Activated B cell treated with CpG ODN at 0.5 μM for 24 hours (primary cell): ENCODE results near the gene SELPLG. TPM values are rescaled to one million over a fixed set of nuclear protein-coding genes. Genes with fewer than 3 reads are reported as not detected.

Experiments used
- ATAC-seq: fragments of 200-7000 bp; cut with Tn5 transposase; one replicate; pipeline ENCODE4 v1.10.0; 2021; ENCODE audit warnings: low read depth, mild to moderate bottlenecking, moderate library complexity
- CTCF ChIA-PET: fragments of 350-600 bp; sonication (Branson Sonifier 250); formaldehyde crosslinking; loops from one replicate; lab custom pipeline; 2021; ENCODE audit warnings: antibody characterized with exemption; lab: Charles Lee
- POLR2A ChIA-PET: fragments of 350-600 bp; sonication (Branson Sonifier 250); formaldehyde crosslinking; loops from one replicate; lab custom pipeline; 2021; ENCODE audit warnings: antibody characterized with exemption; lab: Charles Lee
- DNase-seq: peaks from one replicate; pipeline ENCODE4 v3.0.0; 2022
- H3K27ac Mint-ChIP-seq: one replicate; pipeline ENCODE4 v1.8.0; 2020; ENCODE audit warnings: mixed read lengths
- H3K27me3 Mint-ChIP-seq: one replicate; pipeline ENCODE4 v1.8.0; 2021; ENCODE audit warnings: mixed read lengths
- H3K36me3 Mint-ChIP-seq: one replicate; pipeline ENCODE4 v1.8.0; 2021; ENCODE audit warnings: low read depth, mixed read lengths
- H3K4me1 Mint-ChIP-seq: one replicate; pipeline ENCODE4 v1.8.0; 2021; ENCODE audit warnings: mixed read lengths
- H3K4me3 Mint-ChIP-seq: one replicate; pipeline ENCODE4 v1.8.0; 2020; ENCODE audit warnings: mild to moderate bottlenecking, mixed read lengths
- H3K9me3 Mint-ChIP-seq: one replicate; pipeline ENCODE4 v1.8.0; 2020; ENCODE audit warnings: mixed read lengths
- intact Hi-C: fragments of 100-400 bp; cut with micrococcal nuclease; formaldehyde crosslinking; loops from one replicate; pipeline ENCODE4 v1.15.1; 2024
- total RNA-seq: library from RNA; stranded (reverse); gene quantifications from 2 replicates; pipeline ENCODE4 v1.2.3, GENCODE V29; 2022
- TF ChIP-seq, protein P1 (sequence below): fragments of 200-600 bp; IDR thresholded peaks from one replicate; pipeline ENCODE4 v1.8.0; 2022; ENCODE audit warnings: antibody characterized with exemption, mild to moderate bottlenecking

The SELPLG gene
- total RNA-seq, 1 donor from 2014 or later: 1.8 TPM

GRCh38 chr12:108604208-108604941, 29.3 kb downstream of the SELPLG start:
- Mint-ChIP-seq H3K4me1 (no peaks in the 10 kb centered on the region), H3K27ac (no peak overlapping the region), H3K27me3 (peaks cover 8% of the 10 kb centered on the region), H3K36me3 (no peaks in the 10 kb centered on the region), H3K4me3 (no peak overlapping the region), H3K9me3 (no peaks in the 10 kb centered on the region)
- no peak for ATAC-seq
- no peak for DNase-seq
- ChIA-PET POLR2A (no interaction called here), CTCF (interaction anchor here (0.8 kb wide), 1 partner anchor 13 kb away, joined by 3 read pairs; no protein-coding TSS in a partner anchor)
- intact Hi-C loops: no loop called here
- TF ChIP-seq, protein P1, sequence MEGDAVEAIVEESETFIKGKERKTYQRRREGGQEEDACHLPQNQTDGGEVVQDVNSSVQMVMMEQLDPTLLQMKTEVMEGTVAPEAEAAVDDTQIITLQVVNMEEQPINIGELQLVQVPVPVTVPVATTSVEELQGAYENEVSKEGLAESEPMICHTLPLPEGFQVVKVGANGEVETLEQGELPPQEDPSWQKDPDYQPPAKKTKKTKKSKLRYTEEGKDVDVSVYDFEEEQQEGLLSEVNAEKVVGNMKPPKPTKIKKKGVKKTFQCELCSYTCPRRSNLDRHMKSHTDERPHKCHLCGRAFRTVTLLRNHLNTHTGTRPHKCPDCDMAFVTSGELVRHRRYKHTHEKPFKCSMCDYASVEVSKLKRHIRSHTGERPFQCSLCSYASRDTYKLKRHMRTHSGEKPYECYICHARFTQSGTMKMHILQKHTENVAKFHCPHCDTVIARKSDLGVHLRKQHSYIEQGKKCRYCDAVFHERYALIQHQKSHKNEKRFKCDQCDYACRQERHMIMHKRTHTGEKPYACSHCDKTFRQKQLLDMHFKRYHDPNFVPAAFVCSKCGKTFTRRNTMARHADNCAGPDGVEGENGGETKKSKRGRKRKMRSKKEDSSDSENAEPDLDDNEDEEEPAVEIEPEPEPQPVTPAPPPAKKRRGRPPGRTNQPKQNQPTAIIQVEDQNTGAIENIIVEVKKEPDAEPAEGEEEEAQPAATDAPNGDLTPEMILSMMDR: no peak

DNA sequence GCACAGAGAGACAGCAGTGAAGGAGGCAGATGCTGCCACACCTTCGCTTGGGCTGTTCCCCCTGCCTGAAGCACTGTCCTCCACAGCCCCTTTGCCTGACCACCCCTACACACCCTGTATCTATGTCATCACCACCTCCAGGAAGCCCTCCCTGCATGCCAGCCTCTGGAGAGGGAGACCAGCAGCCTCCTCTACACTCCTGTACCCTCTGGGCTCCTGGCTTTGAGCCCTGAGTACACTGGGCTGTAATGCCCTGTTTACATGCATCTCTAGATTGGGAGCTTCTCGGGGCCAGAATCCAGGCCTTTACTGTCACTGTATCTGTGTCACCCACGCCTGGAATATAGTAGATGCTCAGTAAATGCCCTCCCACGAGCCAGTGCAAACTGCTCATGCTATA, 30.0 kb downstream of the SELPLG start:
- Mint-ChIP-seq H3K4me3 (no peak overlapping the region), H3K27ac (no peak overlapping the region), H3K36me3 (no peaks in the 10 kb centered on the region), H3K9me3 (no peaks in the 10 kb centered on the region), H3K4me1 (no peaks in the 10 kb centered on the region), H3K27me3 (peaks cover 8% of the 10 kb centered on the region)
- DNase-seq (no peak), ATAC-seq (no peak)
- ChIA-PET POLR2A (no interaction called here), CTCF (interaction anchor here (0.8 kb wide), 1 partner anchor 14 kb away, joined by 3 read pairs; no protein-coding TSS in a partner anchor)
- TF ChIP-seq, protein P1: no peak
- intact Hi-C loops: no loop called here

DNA sequence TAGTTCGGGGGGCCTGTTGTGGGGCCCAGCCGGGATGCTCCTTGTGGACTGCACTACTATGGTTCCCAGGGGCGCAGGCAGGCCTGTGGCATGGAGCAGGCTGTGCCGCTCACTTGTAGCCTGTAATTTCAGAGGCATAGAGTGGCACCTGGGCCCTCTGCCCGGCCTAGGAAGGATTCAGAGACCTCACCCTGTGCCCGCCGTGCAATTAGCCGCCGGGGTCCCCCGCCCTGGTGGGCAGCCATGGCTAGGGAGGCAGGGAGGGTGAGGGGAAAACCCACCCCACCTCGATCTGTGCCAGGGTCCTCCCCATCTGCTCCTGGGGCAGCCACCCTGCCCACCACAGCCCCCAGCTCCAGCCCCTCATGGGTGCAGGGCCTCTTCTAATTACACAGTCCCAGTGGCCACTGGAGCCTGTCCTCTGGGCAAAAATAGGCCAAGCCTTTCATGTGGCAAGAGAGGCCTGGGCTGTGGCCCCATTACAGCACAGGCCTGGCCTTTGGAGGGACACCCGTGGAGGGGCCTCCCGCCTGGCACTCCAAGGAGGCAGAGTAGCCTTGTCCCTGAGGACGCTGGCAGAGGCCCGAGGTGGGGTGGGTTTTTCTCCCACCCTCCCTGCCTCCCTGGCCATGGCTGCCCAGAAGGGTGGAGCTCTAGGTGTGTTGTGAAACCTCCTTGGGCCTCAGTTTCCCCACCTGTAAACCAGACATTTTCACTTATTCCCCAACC, 30.6 kb downstream of the SELPLG start:
- H3K9me3 Mint-ChIP-seq: no peaks in the 10 kb centered on the region
- DNase-seq: no peak
- ChIA-PET CTCF (no interaction called here), POLR2A (no interaction called here)
- no peaks in the 10 kb centered on the region for H3K36me3 Mint-ChIP-seq
- intact Hi-C loops: no loop called here
- H3K27ac Mint-ChIP-seq: no peak overlapping the region
- H3K4me1 Mint-ChIP-seq: no peaks in the 10 kb centered on the region
- peaks cover 3% of the 10 kb centered on the region for H3K27me3 Mint-ChIP-seq
- ATAC-seq: no peak
- TF ChIP-seq, protein P1: no peak
- H3K4me3 Mint-ChIP-seq: no peak overlapping the region

DNA sequence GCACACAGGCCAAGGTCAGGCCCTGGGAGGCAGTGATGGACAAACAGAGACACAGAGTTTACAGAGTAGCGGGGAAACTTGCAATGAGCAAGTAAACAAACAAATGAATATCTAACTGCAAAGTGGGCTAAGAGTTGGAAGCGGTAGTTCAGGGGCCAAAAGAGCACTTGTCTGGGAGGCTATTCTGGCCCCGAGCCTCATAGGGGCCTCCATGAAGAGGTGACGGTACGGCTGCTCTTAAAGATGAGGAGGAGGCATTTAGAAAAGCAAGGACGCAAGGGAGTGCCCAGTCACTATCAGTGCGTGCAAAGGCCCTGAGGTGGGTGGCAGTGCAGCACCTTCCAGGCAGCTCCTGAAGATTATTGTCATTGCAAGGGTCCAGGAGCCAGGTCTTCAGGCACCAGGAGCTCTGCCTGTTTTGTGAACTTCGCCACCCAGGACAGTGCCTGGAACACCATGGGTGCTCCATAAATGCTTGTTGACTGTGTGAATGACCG, 31.4 kb downstream of the SELPLG start:
- Mint-ChIP-seq H3K27me3 (no peaks in the 10 kb centered on the region), H3K4me1 (no peaks in the 10 kb centered on the region), H3K27ac (no peak overlapping the region), H3K36me3 (no peaks in the 10 kb centered on the region), H3K4me3 (no peak overlapping the region), H3K9me3 (no peaks in the 10 kb centered on the region)
- ChIA-PET POLR2A (no interaction called here), CTCF (no interaction called here)
- intact Hi-C loops: no loop called here
- DNase-seq (no peak), ATAC-seq (no peak)
- TF ChIP-seq, protein P1: no peak

DNA sequence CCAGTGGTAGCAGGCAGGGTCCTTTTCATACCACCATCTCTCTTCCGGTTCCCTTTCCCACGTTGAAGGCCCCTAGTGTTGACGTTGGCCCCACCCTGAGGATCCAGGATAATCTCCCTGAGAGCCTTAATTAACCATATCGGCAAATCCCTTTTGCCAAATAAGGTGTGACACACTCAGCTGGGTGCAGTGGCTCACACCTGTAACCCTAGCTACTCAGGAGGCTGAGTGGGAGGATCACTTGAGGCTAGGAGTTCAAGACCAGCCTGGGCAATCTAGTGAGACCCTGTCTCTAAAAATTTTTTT, 33.0 kb downstream of the SELPLG start:
- Mint-ChIP-seq H3K4me3 (no peak overlapping the region), H3K27ac (no peak overlapping the region), H3K36me3 (no peaks in the 10 kb centered on the region), H3K9me3 (no peaks in the 10 kb centered on the region), H3K4me1 (no peaks in the 10 kb centered on the region), H3K27me3 (no peaks in the 10 kb centered on the region)
- intact Hi-C loops: no loop called here
- TF ChIP-seq, protein P1: no peak
- ChIA-PET POLR2A (interaction anchor here (0.7 kb wide), 1 partner anchor 18 kb away, joined by 3 read pairs; no protein-coding TSS in a partner anchor), CTCF (no interaction called here)
- DNase-seq (no peak), ATAC-seq (no peak)
